ENCODE data around the gene JUNB. TPM values are rescaled to one million over a fixed set of nuclear protein-coding genes. Genes with fewer than 3 reads are reported as not detected.

Gene JUNB
- total and polyA plus RNA-seq, 2 of the 13 experiments (the other 11 are each of a cell fraction or from before 2014, with no cell fraction given): 7.7 to 8.2 TPM

DNA sequence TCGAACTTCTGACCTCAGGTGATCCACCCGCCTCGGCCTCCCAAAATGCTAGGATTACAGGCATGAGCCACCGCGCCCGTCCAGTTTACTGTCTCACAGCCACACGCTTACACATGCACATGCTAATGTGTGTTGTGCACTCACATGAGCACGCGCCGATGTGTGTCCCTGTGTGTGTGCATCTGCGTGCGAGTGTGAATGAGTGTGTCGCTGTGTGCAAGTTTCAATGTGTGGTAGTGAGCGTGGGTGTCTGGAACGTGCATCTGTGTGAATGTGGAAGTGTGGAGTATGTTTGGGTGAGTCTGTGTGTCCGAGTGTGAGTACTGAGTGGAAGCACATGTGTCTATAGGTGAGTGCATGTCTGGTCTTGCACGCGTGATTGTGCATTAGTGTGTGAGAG lies 51.2 kb downstream of the JUNB start:
- no peaks in the 10 kb centered on the region for H3K9me3 ChIP-seq (ENCODE audit: low read length)
- 88% methylated on average over 18 of the region's 18 CpGs for WGBS (ENCODE audit: low lambda C conversion rate)

More for the DNA sequence above, 51.2 kb downstream of the JUNB start:
- Histone ChIP-seq H3K4me1 (ENCODE audit: insufficient read depth, low read length) (peaks cover 13% of the 10 kb centered on the region), H3K4me2 (ENCODE audit: low read depth, low read length) (no peak overlapping the region), H3K27me3 (ENCODE audit: control insufficient read depth in 1 of 2, insufficient read depth in 2 of 2, low read length in 2 of 2) (no peaks in the 10 kb centered on the region; a peak in 1 of 5 replicates), H3K9ac (ENCODE audit: insufficient read depth, low read depth, low read length) (no peak overlapping the region), H3K4me3 (replicated peaks in 1 of 3; ENCODE audit: insufficient read depth in 1 of 3, low read depth in 2 of 3, low read length in 3 of 3) (no peak overlapping the region), H3K27ac (ENCODE audit: extremely low read length, insufficient read depth, low read length) (no peak overlapping the region), H4K20me1 (ENCODE audit: insufficient read depth, low read length) (no peaks in the 10 kb centered on the region), H3K79me2 (ENCODE audit: insufficient read depth, low read length) (no peaks in the 10 kb centered on the region), H2AFZ (ENCODE audit: low read length) (no peak overlapping the region), H3K36me3 (replicated peaks in 1 of 2; ENCODE audit: control insufficient read depth in 1 of 2, insufficient read depth in 2 of 2, low read length in 2 of 2) (no peaks in the 10 kb centered on the region)
- TF ChIP-seq MAFK (conservative IDR thresholded peaks at IDR 0.05 in 1 of 2, IDR thresholded peaks at IDR 0.05 in 1 of 2; ENCODE audit: low read length in 2 of 2) (no peak), DPF2 (CRISPR knock-in tag; IDR thresholded peaks at IDR 0.05; ENCODE audit: borderline replicate concordance, low read depth) (no peak), HDAC2 (CRISPR knock-in tag; IDR thresholded peaks at IDR 0.05) (no peak), RCOR2 (CRISPR knock-in tag; IDR thresholded peaks at IDR 0.05) (no peak)
- TF ChIP-seq, protein P1, sequence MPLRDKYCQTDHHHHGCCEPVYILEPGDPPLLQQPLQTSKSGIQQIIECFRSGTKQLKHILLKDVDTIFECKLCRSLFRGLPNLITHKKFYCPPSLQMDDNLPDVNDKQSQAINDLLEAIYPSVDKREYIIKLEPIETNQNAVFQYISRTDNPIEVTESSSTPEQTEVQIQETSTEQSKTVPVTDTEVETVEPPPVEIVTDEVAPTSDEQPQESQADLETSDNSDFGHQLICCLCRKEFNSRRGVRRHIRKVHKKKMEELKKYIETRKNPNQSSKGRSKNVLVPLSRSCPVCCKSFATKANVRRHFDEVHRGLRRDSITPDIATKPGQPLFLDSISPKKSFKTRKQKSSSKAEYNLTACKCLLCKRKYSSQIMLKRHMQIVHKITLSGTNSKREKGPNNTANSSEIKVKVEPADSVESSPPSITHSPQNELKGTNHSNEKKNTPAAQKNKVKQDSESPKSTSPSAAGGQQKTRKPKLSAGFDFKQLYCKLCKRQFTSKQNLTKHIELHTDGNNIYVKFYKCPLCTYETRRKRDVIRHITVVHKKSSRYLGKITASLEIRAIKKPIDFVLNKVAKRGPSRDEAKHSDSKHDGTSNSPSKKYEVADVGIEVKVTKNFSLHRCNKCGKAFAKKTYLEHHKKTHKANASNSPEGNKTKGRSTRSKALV (CRISPR knock-in tag; IDR thresholded peaks at IDR 0.05): no peak
- TF ChIP-seq, protein P2, sequence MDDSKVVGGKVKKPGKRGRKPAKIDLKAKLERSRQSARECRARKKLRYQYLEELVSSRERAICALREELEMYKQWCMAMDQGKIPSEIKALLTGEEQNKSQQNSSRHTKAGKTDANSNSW (CRISPR knock-in tag; IDR thresholded peaks at IDR 0.05; ENCODE audit: borderline replicate concordance): no peak
- TF ChIP-seq, protein P3, sequence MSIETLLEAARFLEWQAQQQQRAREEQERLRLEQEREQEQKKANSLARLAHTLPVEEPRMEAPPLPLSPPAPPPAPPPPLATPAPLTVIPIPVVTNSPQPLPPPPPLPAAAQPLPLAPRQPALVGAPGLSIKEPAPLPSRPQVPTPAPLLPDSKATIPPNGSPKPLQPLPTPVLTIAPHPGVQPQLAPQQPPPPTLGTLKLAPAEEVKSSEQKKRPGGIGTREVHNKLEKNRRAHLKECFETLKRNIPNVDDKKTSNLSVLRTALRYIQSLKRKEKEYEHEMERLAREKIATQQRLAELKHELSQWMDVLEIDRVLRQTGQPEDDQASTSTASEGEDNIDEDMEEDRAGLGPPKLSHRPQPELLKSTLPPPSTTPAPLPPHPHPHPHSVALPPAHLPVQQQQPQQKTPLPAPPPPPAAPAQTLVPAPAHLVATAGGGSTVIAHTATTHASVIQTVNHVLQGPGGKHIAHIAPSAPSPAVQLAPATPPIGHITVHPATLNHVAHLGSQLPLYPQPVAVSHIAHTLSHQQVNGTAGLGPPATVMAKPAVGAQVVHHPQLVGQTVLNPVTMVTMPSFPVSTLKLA (IDR thresholded peaks at IDR 0.05): peak; percentile 50
- intact Hi-C loops (cut with micrococcal nuclease; ENCODE audit: unreplicated experiment): no loop called here
- ChIA-PET POLR2A (no interaction called here), CTCF (ENCODE audit: low intra/inter-chr PET ratio, low total read pairs) (no interaction called here)
- DNase-seq (ENCODE audit: low spot score) (no peak), FAIRE-seq (no peak), ATAC-seq (no peak)
- in situ Hi-C loops (cut with HindIII; ENCODE audit: extremely low pct_ligation_motif_present, low pct_unique_long_range_greater_than_20kb): no loop called here
- no TSS peak for BruUV-seq (replicated peaks)

Small RNA genes lying within 50 kb of the gene (microRNA-seq; reads per million reads assigned to microRNA genes)
- gene MIR5684: not detected

Small RNA genes lying within 50 kb of the gene (small RNA-seq; reads per million reads assigned to genes)
- gene MIR5684 (ENCODE audit: insufficient read depth in 2 of 3, insufficient read length in 3 of 3, low read depth in 2 of 3, low replicate concordance in 1 of 3): 0 reads per million in 3 experiments

Other genes starting within 250 kb of the JUNB start
- gene ZNF564, start 240.0 kb upstream of the JUNB start, total RNA-seq (2016; rRNA removed; fragmentation: Illumina TruSeq; extraction: Trizol): 11.1 and 11.2 TPM in 2 replicates
- 2.3 and 2.4 TPM in 2 replicates for gene ZNF564, start 240.0 kb upstream of the JUNB start, polyA plus RNA-seq (2011; rRNA removed)
- 2.9 and 5.2 TPM in 2 replicates for gene ZNF490, start 180.7 kb upstream of the JUNB start, total RNA-seq (2016; rRNA removed; fragmentation: Illumina TruSeq; extraction: Trizol)
- 1.2 and 1.3 TPM in 2 replicates for gene ZNF490, start 180.7 kb upstream of the JUNB start, polyA plus RNA-seq (2011; rRNA removed)
- gene ZNF791, start 180.6 kb upstream of the JUNB start, total RNA-seq (2016; rRNA removed; fragmentation: Illumina TruSeq; extraction: Trizol): 17.4 and 21.3 TPM in 2 replicates
- 10.1 and 12.8 TPM in 2 replicates for gene ZNF791, start 180.6 kb upstream of the JUNB start, polyA plus RNA-seq (2011; rRNA removed)
- 10.8 and 23.8 TPM in 2 replicates for gene MAN2B1, start 124.7 kb upstream of the JUNB start, total RNA-seq (2016; rRNA removed; fragmentation: Illumina TruSeq; extraction: Trizol)
- 23.6 and 31.8 TPM in 2 replicates for gene MAN2B1, start 124.7 kb upstream of the JUNB start, polyA plus RNA-seq (2011; rRNA removed)
- gene WDR83, start 124.7 kb upstream of the JUNB start, total RNA-seq (2016; rRNA removed; fragmentation: Illumina TruSeq; extraction: Trizol): 9.9 and 10.7 TPM in 2 replicates
- 4.5 and 5.4 TPM in 2 replicates for gene WDR83, start 124.7 kb upstream of the JUNB start, polyA plus RNA-seq (2011; rRNA removed)
- gene DHPS, start 109.6 kb upstream of the JUNB start, total RNA-seq (2016; rRNA removed; fragmentation: Illumina TruSeq; extraction: Trizol): 34.8 and 43.3 TPM in 2 replicates
- gene DHPS, start 109.6 kb upstream of the JUNB start, polyA plus RNA-seq (2011; rRNA removed): 84.3 and 84.6 TPM in 2 replicates
- not detected in 2 replicates for gene GNG14, start 103.5 kb upstream of the JUNB start, total RNA-seq (2016; rRNA removed; fragmentation: Illumina TruSeq; extraction: Trizol)
- gene GNG14, start 103.5 kb upstream of the JUNB start, polyA plus RNA-seq (2011; rRNA removed): not detected in 2 replicates
- 4.6 and 6.1 TPM in 2 replicates for gene FBXW9, start 94.9 kb upstream of the JUNB start, total RNA-seq (2016; rRNA removed; fragmentation: Illumina TruSeq; extraction: Trizol)
- gene FBXW9, start 94.9 kb upstream of the JUNB start, polyA plus RNA-seq (2011; rRNA removed): 5.7 and 7.0 TPM in 2 replicates
- 31.7 and 33.6 TPM in 2 replicates for gene TNPO2, start 67.6 kb upstream of the JUNB start, total RNA-seq (2016; rRNA removed; fragmentation: Illumina TruSeq; extraction: Trizol)
- 61.0 and 76.1 TPM in 2 replicates for gene TNPO2, start 67.6 kb upstream of the JUNB start, polyA plus RNA-seq (2011; rRNA removed)
- gene TRIR, start 56.8 kb upstream of the JUNB start, total RNA-seq (2016; rRNA removed; fragmentation: Illumina TruSeq; extraction: Trizol): 159 and 179 TPM in 2 replicates
- gene TRIR, start 56.8 kb upstream of the JUNB start, polyA plus RNA-seq (2011; rRNA removed): 160 and 166 TPM in 2 replicates
- gene GET3, start 54.0 kb upstream of the JUNB start, total RNA-seq (2016; rRNA removed; fragmentation: Illumina TruSeq; extraction: Trizol): 51.5 and 57.7 TPM in 2 replicates
- 59.4 and 67.5 TPM in 2 replicates for gene GET3, start 54.0 kb upstream of the JUNB start, polyA plus RNA-seq (2011; rRNA removed)
- not detected in 2 replicates for gene BEST2, start 39.7 kb upstream of the JUNB start, total RNA-seq (2016; rRNA removed; fragmentation: Illumina TruSeq; extraction: Trizol)
- gene BEST2, start 39.7 kb upstream of the JUNB start, polyA plus RNA-seq (2011; rRNA removed): not detected in 2 replicates
- gene HOOK2, start 15.9 kb upstream of the JUNB start, total RNA-seq (2016; rRNA removed; fragmentation: Illumina TruSeq; extraction: Trizol): 7.3 and 12.9 TPM in 2 replicates
- gene HOOK2, start 15.9 kb upstream of the JUNB start, polyA plus RNA-seq (2011; rRNA removed): 9.2 and 11.1 TPM in 2 replicates
- gene PRDX2, start 10.3 kb downstream of the JUNB start, total RNA-seq (2016; rRNA removed; fragmentation: Illumina TruSeq; extraction: Trizol): 381 and 425 TPM in 2 replicates
- gene PRDX2, start 10.3 kb downstream of the JUNB start, polyA plus RNA-seq (2011; rRNA removed): 218 and 238 TPM in 2 replicates
- 14.9 and 23.5 TPM in 2 replicates for gene THSD8, start 10.6 kb downstream of the JUNB start, total RNA-seq (2016; rRNA removed; fragmentation: Illumina TruSeq; extraction: Trizol)
- gene THSD8, start 10.6 kb downstream of the JUNB start, polyA plus RNA-seq (2011; rRNA removed): 4.8 and 5.2 TPM in 2 replicates
- 35.8 and 44.0 TPM in 2 replicates for gene RNASEH2A, start 15.1 kb downstream of the JUNB start, total RNA-seq (2016; rRNA removed; fragmentation: Illumina TruSeq; extraction: Trizol)
- 18.4 and 25.1 TPM in 2 replicates for gene RNASEH2A, start 15.1 kb downstream of the JUNB start, polyA plus RNA-seq (2011; rRNA removed)
- 0.27 TPM in 1 of 2 replicates, not detected in the other for gene RTBDN, start 43.1 kb downstream of the JUNB start, total RNA-seq (2016; rRNA removed; fragmentation: Illumina TruSeq; extraction: Trizol)
- gene RTBDN, start 43.1 kb downstream of the JUNB start, polyA plus RNA-seq (2011; rRNA removed): 0.35 and 0.48 TPM in 2 replicates
- gene MAST1, start 47.0 kb downstream of the JUNB start, total RNA-seq (2016; rRNA removed; fragmentation: Illumina TruSeq; extraction: Trizol): 0.27 and 0.73 TPM in 2 replicates
- 4.7 and 5.6 TPM in 2 replicates for gene MAST1, start 47.0 kb downstream of the JUNB start, polyA plus RNA-seq (2011; rRNA removed)
- gene DNASE2, start 90.0 kb downstream of the JUNB start, total RNA-seq (2016; rRNA removed; fragmentation: Illumina TruSeq; extraction: Trizol): 3.4 and 7.5 TPM in 2 replicates
- 16.2 and 19.0 TPM in 2 replicates for gene DNASE2, start 90.0 kb downstream of the JUNB start, polyA plus RNA-seq (2011; rRNA removed)
- gene KLF1, start 95.7 kb downstream of the JUNB start, total RNA-seq (2016; rRNA removed; fragmentation: Illumina TruSeq; extraction: Trizol): not detected in 2 replicates
- not detected in 2 replicates for gene KLF1, start 95.7 kb downstream of the JUNB start, polyA plus RNA-seq (2011; rRNA removed)
- 35.0 and 38.0 TPM in 2 replicates for gene GCDH, start 99.7 kb downstream of the JUNB start, total RNA-seq (2016; rRNA removed; fragmentation: Illumina TruSeq; extraction: Trizol)
- 15.1 and 16.4 TPM in 2 replicates for gene GCDH, start 99.7 kb downstream of the JUNB start, polyA plus RNA-seq (2011; rRNA removed)
- gene SYCE2, start 127.8 kb downstream of the JUNB start, total RNA-seq (2016; rRNA removed; fragmentation: Illumina TruSeq; extraction: Trizol): 0.09 TPM in 1 of 2 replicates, not detected in the other
- 0.25 and 0.40 TPM in 2 replicates for gene SYCE2, start 127.8 kb downstream of the JUNB start, polyA plus RNA-seq (2011; rRNA removed)
- gene FARSA, start 142.2 kb downstream of the JUNB start, total RNA-seq (2016; rRNA removed; fragmentation: Illumina TruSeq; extraction: Trizol): 68.0 and 72.0 TPM in 2 replicates
- 25.9 and 37.0 TPM in 2 replicates for gene FARSA, start 142.2 kb downstream of the JUNB start, polyA plus RNA-seq (2011; rRNA removed)
- gene CALR, start 147.1 kb downstream of the JUNB start, total RNA-seq (2016; rRNA removed; fragmentation: Illumina TruSeq; extraction: Trizol): 420 and 898 TPM in 2 replicates
- 842 and 934 TPM in 2 replicates for gene CALR, start 147.1 kb downstream of the JUNB start, polyA plus RNA-seq (2011; rRNA removed)
- gene RAD23A, start 154.4 kb downstream of the JUNB start, total RNA-seq (2016; rRNA removed; fragmentation: Illumina TruSeq; extraction: Trizol): 34.6 and 42.5 TPM in 2 replicates
- 50.3 and 54.2 TPM in 2 replicates for gene RAD23A, start 154.4 kb downstream of the JUNB start, polyA plus RNA-seq (2011; rRNA removed)
- gene GADD45GIP1, start 165.7 kb downstream of the JUNB start, total RNA-seq (2016; rRNA removed; fragmentation: Illumina TruSeq; extraction: Trizol): 24.6 and 37.4 TPM in 2 replicates
- 30.7 and 31.9 TPM in 2 replicates for gene GADD45GIP1, start 165.7 kb downstream of the JUNB start, polyA plus RNA-seq (2011; rRNA removed)
- not detected in 2 replicates for gene DAND5, start 178.1 kb downstream of the JUNB start, total RNA-seq (2016; rRNA removed; fragmentation: Illumina TruSeq; extraction: Trizol)
- gene DAND5, start 178.1 kb downstream of the JUNB start, polyA plus RNA-seq (2011; rRNA removed): 0.04 TPM in 1 of 2 replicates, not detected in the other
- 5.4 and 5.6 TPM in 2 replicates for gene NFIX, start 204.0 kb downstream of the JUNB start, total RNA-seq (2016; rRNA removed; fragmentation: Illumina TruSeq; extraction: Trizol)
- 3.0 and 3.4 TPM in 2 replicates for gene NFIX, start 204.0 kb downstream of the JUNB start, polyA plus RNA-seq (2011; rRNA removed)

All from HepG2 (cell line).